GM13976 (cell line): ENCODE data around the gene PHETA2.

ENCODE experiments used
- DNase-seq: peaks from one replicate; pipeline ENCODE4 v3.0.0; 2012; ENCODE audit warnings: low spot score
- in situ Hi-C: fragments of 300-500 bp; cut with MboI; formaldehyde crosslinking; loops from one replicate; pipeline ENCODE4 v1.12.0; 2022; ENCODE audit warnings: low sequenced_read_pairs, mixed read lengths, inconsistent platforms; ENCODE audit not compliant: unreplicated experiment
- TF ChIP-seq, protein P1 (sequence below): IDR thresholded peaks from 2 replicates; pipeline ENCODE4 v1.5.1; 2012; ENCODE audit warnings: borderline replicate concordance, mild to moderate bottlenecking; ENCODE audit not compliant: insufficient read depth; ENCODE audit errors: extremely low read depth, missing control alignments, control extremely low read depth

Gene PHETA2

DNA sequence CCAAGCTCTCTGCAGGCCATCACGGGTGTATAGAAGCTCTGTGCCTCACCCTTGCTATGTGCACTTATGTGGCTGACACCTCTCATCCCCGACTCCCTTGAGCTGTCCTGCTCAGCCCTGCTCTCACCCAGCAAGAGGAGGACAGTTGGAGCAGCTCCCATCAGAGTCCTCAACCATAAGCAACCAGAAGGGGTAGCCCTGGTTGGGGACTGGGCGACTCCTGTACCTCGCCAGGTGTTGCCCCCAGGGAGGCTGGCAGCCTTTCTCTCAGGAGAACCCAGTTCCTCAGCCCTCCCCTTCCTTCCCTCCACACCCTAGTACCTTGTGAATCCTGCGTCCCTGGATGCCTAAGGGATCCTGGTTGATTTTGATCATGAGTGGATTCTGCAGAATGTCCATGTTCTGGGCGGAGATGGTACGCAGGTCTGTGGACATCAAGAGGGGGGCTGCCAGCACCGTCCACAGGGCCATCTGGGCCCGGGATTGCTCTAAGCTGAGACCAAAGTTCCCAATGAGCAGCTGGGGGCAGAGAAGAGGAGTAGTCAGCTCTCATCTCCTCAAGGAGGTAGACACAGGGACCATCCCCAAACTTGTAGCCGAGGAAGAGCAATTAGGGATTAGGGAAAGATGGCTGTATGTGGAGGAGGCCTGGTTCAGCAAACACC lies 11.4 kb upstream of the PHETA2 start:
- TF ChIP-seq, protein P1, sequence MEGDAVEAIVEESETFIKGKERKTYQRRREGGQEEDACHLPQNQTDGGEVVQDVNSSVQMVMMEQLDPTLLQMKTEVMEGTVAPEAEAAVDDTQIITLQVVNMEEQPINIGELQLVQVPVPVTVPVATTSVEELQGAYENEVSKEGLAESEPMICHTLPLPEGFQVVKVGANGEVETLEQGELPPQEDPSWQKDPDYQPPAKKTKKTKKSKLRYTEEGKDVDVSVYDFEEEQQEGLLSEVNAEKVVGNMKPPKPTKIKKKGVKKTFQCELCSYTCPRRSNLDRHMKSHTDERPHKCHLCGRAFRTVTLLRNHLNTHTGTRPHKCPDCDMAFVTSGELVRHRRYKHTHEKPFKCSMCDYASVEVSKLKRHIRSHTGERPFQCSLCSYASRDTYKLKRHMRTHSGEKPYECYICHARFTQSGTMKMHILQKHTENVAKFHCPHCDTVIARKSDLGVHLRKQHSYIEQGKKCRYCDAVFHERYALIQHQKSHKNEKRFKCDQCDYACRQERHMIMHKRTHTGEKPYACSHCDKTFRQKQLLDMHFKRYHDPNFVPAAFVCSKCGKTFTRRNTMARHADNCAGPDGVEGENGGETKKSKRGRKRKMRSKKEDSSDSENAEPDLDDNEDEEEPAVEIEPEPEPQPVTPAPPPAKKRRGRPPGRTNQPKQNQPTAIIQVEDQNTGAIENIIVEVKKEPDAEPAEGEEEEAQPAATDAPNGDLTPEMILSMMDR: no peak
- in situ Hi-C loops: loop anchor here (10.0 kb wide), 1 partner anchor 58 kb away; no protein-coding TSS in a partner anchor
- DNase-seq: no peak

DNA sequence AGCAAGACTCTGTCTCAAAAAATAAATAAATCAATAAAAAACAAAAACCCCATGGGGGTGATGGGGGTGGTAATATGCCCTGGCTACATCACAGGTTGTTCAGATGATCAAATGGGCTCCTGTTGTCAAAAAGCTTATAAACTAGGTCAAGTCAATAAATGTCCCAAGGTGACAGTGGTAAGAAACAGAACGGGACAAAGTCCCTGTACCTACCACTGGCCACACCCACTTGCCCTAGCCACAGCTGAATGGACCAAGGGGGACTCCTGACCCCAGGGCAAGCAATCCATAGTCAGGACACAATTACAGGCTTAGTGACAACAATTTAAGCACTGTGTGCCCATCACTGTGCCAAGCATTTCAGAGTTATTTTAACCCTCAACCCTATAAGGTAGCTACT lies 9.4 kb upstream of the PHETA2 start:
- in situ Hi-C loops: loop anchor here (10.0 kb wide), 1 partner anchor 60 kb away; no protein-coding TSS in a partner anchor

DNA sequence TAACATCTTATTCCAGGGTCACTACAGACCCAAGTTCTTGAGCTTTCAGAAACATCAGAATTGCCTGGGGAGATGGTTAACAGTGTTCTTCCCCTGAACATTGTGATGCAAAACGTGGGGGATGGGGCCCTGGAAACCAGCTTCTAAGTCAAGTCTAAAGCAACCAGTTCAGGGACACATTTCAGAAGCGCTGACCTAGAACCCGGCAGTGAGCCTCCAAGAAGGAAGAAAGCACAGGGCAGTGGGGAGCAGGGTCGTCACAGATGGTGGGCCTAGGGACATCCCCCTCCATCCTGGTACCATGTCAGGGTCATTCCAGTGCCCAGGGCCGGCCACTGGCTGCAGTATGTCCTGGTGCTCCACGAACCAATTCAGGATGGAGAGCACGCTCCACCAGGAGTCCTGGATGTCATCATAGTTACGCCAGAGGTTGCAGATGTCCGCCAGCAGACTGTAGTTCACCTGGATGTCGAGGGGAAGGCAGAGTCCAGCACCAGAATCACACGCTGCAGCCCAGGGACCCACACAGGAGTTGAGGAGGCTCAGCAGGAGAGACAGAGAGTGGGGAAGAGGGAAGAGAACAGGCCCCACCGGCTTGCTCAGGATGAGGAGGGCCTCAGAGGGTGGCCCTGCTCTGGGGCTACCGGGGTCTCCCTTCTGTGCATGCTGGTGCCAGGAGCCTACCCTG lies 8.5 kb upstream of the PHETA2 start:
- DNase-seq: no peak
- TF ChIP-seq, protein P1: no peak
- in situ Hi-C loops: loop anchor here (10.0 kb wide), 1 partner anchor 61 kb away; no protein-coding TSS in a partner anchor

More for the DNA sequence above, 9.4 kb upstream of the PHETA2 start:
- DNase-seq: no peak
- TF ChIP-seq, protein P1: no peak

DNA sequence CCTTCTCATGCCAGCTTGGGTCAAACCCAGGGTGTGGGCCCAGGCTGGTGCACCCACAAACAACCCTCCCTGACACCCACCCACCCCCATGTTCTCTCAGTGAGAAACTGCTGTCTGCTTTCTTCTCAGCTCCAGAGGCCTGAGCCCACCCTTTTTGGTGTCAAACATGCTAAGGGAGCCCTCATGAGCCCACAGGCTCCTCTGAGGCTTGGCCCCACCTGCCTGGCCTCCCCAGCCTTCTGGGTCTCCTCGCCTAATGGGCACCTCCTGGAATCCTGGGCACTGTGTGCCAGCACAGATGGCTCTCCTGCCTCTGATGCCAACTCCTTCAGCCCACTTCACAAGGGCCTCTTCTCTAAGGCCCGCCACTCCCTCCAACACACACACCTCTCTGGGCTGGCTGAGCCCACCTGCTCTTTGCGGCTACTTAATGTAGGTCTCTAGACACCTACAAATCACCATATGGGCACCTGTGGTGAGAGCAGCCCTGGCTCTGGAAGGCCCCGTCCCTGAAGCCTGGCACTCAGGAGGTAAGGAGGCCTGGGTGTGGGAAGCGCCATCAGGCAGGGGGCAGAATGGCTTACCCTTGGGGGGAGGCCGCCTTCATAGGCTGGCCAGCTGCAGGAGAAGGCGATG lies 7.8 kb upstream of the PHETA2 start:
- in situ Hi-C loops: loop anchor here (10.0 kb wide), 1 partner anchor 61 kb away; no protein-coding TSS in a partner anchor
- TF ChIP-seq, protein P1: no peak

DNA sequence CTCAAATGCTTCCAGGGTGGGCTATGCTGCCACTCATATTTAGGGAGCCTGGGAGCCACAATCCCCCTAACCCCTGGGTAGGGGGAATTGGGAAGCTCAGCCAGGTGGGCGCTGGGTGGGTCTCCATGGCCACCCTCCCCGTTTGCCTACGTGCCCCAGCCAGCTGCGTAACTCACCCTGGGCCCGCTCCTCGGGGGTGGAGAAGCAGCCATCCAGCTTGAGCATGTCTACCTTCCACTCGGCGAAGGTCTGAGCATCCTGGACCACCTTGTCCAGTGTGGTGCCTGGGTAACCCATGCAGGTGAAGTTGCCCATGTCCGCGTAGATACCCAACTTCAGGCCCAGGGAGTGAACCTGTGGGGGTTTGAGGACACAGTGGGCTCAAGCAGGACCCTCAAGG lies 7.1 kb upstream of the PHETA2 start:
- in situ Hi-C loops: loop anchor here (10.0 kb wide), 1 partner anchor 62 kb away; no protein-coding TSS in a partner anchor
- DNase-seq: no peak
- TF ChIP-seq, protein P1: no peak

More for the DNA sequence above, 7.8 kb upstream of the PHETA2 start:
- no peak for DNase-seq

DNA sequence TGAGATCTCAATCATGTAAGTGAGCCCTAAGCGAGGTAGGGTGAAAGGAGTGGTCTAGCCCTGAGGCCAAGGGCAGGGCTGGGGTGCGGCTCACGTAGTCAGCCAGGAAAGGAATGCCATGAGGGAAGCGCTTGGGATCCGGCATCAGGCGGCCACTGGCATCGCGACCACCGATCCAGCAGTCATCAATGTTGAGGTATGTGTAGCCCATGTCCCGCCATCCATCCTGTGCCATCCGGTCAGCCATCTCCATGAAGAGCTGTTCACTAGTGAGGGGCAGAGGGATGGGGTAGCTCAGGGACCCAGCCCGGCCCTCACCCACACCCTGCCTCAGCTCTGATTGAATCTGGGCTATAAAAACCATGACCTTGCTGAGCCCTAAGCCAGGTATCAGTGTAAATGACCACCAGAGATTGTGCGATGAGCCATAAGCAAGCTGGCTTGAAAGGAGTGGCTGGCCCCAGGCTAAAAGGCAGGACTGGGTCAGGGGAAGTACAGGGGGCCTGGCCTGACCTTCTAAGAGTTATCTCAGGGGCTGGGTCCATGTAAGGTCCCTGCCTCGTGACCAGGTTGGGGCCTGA lies 6.3 kb upstream of the PHETA2 start:
- in situ Hi-C loops: loop anchor here (10.0 kb wide), 1 partner anchor 63 kb away; no protein-coding TSS in a partner anchor
- TF ChIP-seq, protein P1: no peak
- DNase-seq: no peak
